Smooth muscle cell of the pulmonary artery (primary cell): Measurements from ENCODE around the gene CT47A7. TPM values are rescaled to one million over a fixed set of nuclear protein-coding genes. Genes with fewer than 3 reads are reported as not detected.

Experiments used
- total RNA-seq: library from RNA; depleted of rRNA; stranded (reverse); fragments of >200 nt; gene quantifications from 2 replicates; pipeline ENCODE4 v1.2.3, GENCODE V29; 2014

Gene CT47A7
- not detected in 2 replicates for total RNA-seq

DNA sequence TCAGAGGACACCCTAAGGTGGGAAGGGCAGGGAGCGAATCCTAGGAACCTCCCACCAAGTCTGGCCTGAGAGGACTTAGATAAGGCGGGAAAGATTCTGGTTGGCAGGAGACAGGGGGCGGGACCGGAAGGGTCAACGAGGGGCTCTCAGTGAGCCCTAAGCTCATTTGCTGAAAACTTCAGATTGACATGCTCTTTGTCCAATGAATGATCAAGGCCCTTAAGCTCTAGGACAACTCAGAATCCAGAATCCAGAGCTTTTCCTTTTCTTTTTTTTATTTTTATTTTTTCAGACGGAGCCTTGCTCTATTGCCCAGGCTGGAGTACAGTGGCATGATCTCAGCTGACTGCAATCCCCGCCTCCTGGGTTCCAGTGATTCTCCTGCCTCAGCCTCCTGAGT lies at the start of gene CT47A7:
TSS of gene CT47A7 (minus strand) at position 101 of the 400 bp plus-strand sequence. CDS start 255 bp downstream, outside the sequence.

GRCh38 chrX:120985660-120986059 lies 29.3 kb upstream of the CT47A7 start, which contains the start of gene CT47A1:
CT47A1 (minus strand) TSS chrX:120985760; CDS start chrX:120985529, 231 bp downstream.

Other genes with a start within 250 kb of the CT47A7 start
- not detected in 2 replicates for gene CT47B1, start 80.7 kb downstream of the CT47A7 start, total RNA-seq
- not detected in 2 replicates for gene CT47A11, start 19.4 kb downstream of the CT47A7 start, total RNA-seq
- not detected in 2 replicates for gene CT47A10, start 14.6 kb downstream of the CT47A7 start, total RNA-seq
- not detected in 2 replicates for gene CT47A9, start 9.7 kb downstream of the CT47A7 start, total RNA-seq
- not detected in 2 replicates for gene CT47A8, start 4.9 kb downstream of the CT47A7 start, total RNA-seq
- not detected in 2 replicates for gene CT47A6, start 4.9 kb upstream of the CT47A7 start, total RNA-seq
- gene CT47A5, start 9.7 kb upstream of the CT47A7 start, total RNA-seq: not detected in 2 replicates
- gene CT47A4, start 14.6 kb upstream of the CT47A7 start, total RNA-seq: not detected in 2 replicates
- not detected in 2 replicates for gene CT47A3, start 19.5 kb upstream of the CT47A7 start, total RNA-seq
- gene CT47A2, start 24.3 kb upstream of the CT47A7 start, total RNA-seq: not detected in 2 replicates
- not detected in 2 replicates for gene CT47A1, start 29.2 kb upstream of the CT47A7 start, total RNA-seq
- 1.7 and 2.0 TPM in 2 replicates for gene GLUD2, start 91.0 kb upstream of the CT47A7 start, total RNA-seq